SK-N-SH treated with all-trans-retinoic acid at 6 μM for 48 hours (cell line): ENCODE data around the gene SNX27.

Experiments used
- ATAC-seq: fragments of 200-7000 bp; cut with Tn5 transposase; 3 replicates; pipeline ENCODE4 v1.9.1; 2020; ENCODE audit warnings: mild to moderate bottlenecking, moderate library complexity
- ARNTL ChIP-seq: fragments of 450-650 bp; formaldehyde crosslinking; IDR thresholded peaks from 2 replicates; pipeline ENCODE4 v1.5.0; 2020; ENCODE audit warnings: low read depth, mild to moderate bottlenecking, moderate library complexity, borderline replicate concordance
- CSDC2 ChIP-seq: fragments of 250-450 bp; sonication (Bioruptor Pico); IDR thresholded peaks from 2 replicates; pipeline ENCODE4 v1.5.0; 2020; ENCODE audit warnings: mild to moderate bottlenecking, moderate library complexity
- ESRRG ChIP-seq: fragments of 250-450 bp; sonication (Bioruptor Pico); IDR thresholded peaks from 2 replicates; pipeline ENCODE4 v1.6.1; 2021; ENCODE audit warnings: mild to moderate bottlenecking
- GLIS3 ChIP-seq: fragments of 250-450 bp; sonication (Bioruptor Pico); IDR thresholded peaks from 2 replicates; pipeline ENCODE4 v1.5.0; 2020; ENCODE audit warnings: mild to moderate bottlenecking, moderate library complexity
- ISL1 ChIP-seq: fragments of 250-450 bp; sonication (Bioruptor Pico); IDR thresholded peaks from 2 replicates; pipeline ENCODE4 v2.1.2; 2022; ENCODE audit warnings: mild to moderate bottlenecking, moderate library complexity
- OSR1 ChIP-seq: fragments of 250-450 bp; sonication (Bioruptor Pico); IDR thresholded peaks from 2 replicates; pipeline ENCODE4 v1.8.0; 2022; ENCODE audit warnings: moderate library complexity, mild to moderate bottlenecking, inconsistent platforms
- POU6F1 ChIP-seq: fragments of 250-450 bp; sonication (Bioruptor Pico); IDR thresholded peaks from 2 replicates; pipeline ENCODE4 v1.8.0; 2021; ENCODE audit warnings: low read depth, mild to moderate bottlenecking, moderate library complexity, borderline replicate concordance
- SNAI2 ChIP-seq: fragments of 250-450 bp; sonication (Bioruptor Pico); IDR thresholded peaks from 2 replicates; pipeline ENCODE4 v1.5.0; 2020; ENCODE audit warnings: mild to moderate bottlenecking, moderate library complexity
- TOX ChIP-seq: fragments of 250-450 bp; sonication (Bioruptor Pico); IDR thresholded peaks from 2 replicates; pipeline ENCODE4 v1.8.0; 2021; ENCODE audit warnings: mild to moderate bottlenecking, moderate library complexity, borderline replicate concordance
- TSHZ2 ChIP-seq: fragments of 250-450 bp; sonication (Bioruptor Pico); IDR thresholded peaks from 2 replicates; pipeline ENCODE4 v1.5.0; 2020; ENCODE audit warnings: mild to moderate bottlenecking, moderate library complexity
- ZFP3 ChIP-seq: fragments of 250-450 bp; sonication (Bioruptor Pico); IDR thresholded peaks from 2 replicates; pipeline ENCODE4 v1.5.0; 2020; ENCODE audit warnings: mild to moderate bottlenecking, moderate library complexity
- ZFP30 ChIP-seq: fragments of 450-650 bp; formaldehyde crosslinking; IDR thresholded peaks from 2 replicates; pipeline ENCODE4 v1.5.0; 2022; ENCODE audit warnings: mild to moderate bottlenecking, moderate library complexity
- ZNF70 ChIP-seq: fragments of 450-650 bp; formaldehyde crosslinking; IDR thresholded peaks from 2 replicates; pipeline ENCODE4 v1.5.0; 2020; ENCODE audit warnings: mild to moderate bottlenecking, moderate library complexity
- ZNF8 ChIP-seq: fragments of 450-650 bp; formaldehyde crosslinking; IDR thresholded peaks from 2 replicates; pipeline ENCODE4 v1.5.0; 2020; ENCODE audit warnings: mild to moderate bottlenecking, moderate library complexity

SNX27 gene

GRCh38 chr1:151739590-151740355, 127.9 kb downstream of the SNX27 start:
- TF ChIP-seq OSR1 (no peak), TOX (CRISPR knock-in tag) (no peak), POU6F1 (CRISPR knock-in tag) (no peak)
- ATAC-seq = no peak

GRCh38 chr1:151741516-151741915, 129.7 kb downstream of the SNX27 start:
- TF ChIP-seq SNAI2 (CRISPR knock-in tag) (no peak), OSR1 (no peak), ZNF70 (no peak), ISL1 (CRISPR knock-in tag) (no peak), ZFP30 (CRISPR knock-in tag) (no peak), ARNTL (CRISPR knock-in tag) (no peak), ZNF8 (CRISPR knock-in tag) (no peak), CSDC2 (no peak), ESRRG (CRISPR knock-in tag) (no peak), GLIS3 (CRISPR knock-in tag) (no peak), ZFP3 (CRISPR knock-in tag) (no peak), TSHZ2 (CRISPR knock-in tag) (no peak)
- no peak for ATAC-seq
